SK-N-SH (cell line): Measurements from ENCODE around the gene MYO7A.

Experiments used
- CHD2 ChIP-seq: fragments of 150-350 bp; IDR thresholded peaks from 2 replicates; pipeline ENCODE4 v1.6.1; 2018; ENCODE audit warnings: low read length; ENCODE audit not compliant: partially characterized antibody
- FOSL2 ChIP-seq: IDR thresholded peaks from 2 replicates; pipeline ENCODE4 v1.4.0; 2012; ENCODE audit warnings: low read depth, mild to moderate bottlenecking, moderate library complexity, borderline replicate concordance
- MXI1 ChIP-seq: IDR thresholded peaks from 2 replicates; pipeline ENCODE4 v1.6.1; 2012; ENCODE audit warnings: mild to moderate bottlenecking, low read depth, low read length, improper control_type of control experiment
- TF ChIP-seq, protein P1 (sequence below): fragments of 150-350 bp; IDR thresholded peaks from 2 replicates; pipeline ENCODE4 v1.6.1; 2017; ENCODE audit warnings: antibody characterized with exemption, low read length, low read depth, borderline replicate concordance
- TF ChIP-seq, protein P2 (sequence below): fragments of 200-600 bp; sonication (generic); IDR thresholded peaks from 2 replicates; pipeline ENCODE4 v1.6.1; 2017; ENCODE audit warnings: antibody characterized with exemption, mild to moderate bottlenecking, moderate library complexity

DNA sequence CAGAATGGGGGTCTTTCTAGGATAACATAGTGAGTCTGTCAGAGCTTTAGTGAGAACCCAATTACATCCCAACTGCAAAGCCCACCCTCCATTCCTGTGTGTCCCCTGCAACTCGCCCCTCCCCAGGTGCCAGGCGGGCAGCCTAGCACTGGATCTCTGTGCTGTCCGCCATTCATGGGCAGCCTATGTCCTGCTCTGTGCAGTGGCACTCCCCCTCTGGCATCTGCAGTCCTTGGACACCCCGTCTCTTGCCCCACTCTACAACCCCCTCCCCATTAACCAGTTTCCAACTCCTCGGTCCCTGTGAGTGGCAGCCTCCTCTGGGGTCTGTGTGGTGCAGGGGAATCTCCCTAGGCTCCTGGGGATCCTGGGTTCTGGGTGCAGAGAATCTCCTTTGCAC is 37.0 kb downstream of the MYO7A start:
- TF ChIP-seq MXI1, result no peak
- no peak for TF ChIP-seq CHD2
- no peak for TF ChIP-seq FOSL2
- TF ChIP-seq, protein P1, sequence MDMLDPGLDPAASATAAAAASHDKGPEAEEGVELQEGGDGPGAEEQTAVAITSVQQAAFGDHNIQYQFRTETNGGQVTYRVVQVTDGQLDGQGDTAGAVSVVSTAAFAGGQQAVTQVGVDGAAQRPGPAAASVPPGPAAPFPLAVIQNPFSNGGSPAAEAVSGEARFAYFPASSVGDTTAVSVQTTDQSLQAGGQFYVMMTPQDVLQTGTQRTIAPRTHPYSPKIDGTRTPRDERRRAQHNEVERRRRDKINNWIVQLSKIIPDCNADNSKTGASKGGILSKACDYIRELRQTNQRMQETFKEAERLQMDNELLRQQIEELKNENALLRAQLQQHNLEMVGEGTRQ, result no peak
- TF ChIP-seq, protein P2, sequence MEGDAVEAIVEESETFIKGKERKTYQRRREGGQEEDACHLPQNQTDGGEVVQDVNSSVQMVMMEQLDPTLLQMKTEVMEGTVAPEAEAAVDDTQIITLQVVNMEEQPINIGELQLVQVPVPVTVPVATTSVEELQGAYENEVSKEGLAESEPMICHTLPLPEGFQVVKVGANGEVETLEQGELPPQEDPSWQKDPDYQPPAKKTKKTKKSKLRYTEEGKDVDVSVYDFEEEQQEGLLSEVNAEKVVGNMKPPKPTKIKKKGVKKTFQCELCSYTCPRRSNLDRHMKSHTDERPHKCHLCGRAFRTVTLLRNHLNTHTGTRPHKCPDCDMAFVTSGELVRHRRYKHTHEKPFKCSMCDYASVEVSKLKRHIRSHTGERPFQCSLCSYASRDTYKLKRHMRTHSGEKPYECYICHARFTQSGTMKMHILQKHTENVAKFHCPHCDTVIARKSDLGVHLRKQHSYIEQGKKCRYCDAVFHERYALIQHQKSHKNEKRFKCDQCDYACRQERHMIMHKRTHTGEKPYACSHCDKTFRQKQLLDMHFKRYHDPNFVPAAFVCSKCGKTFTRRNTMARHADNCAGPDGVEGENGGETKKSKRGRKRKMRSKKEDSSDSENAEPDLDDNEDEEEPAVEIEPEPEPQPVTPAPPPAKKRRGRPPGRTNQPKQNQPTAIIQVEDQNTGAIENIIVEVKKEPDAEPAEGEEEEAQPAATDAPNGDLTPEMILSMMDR, result no peak
